ENCODE data around the gene IQSEC1.

GRCh38 chr3:12968541-12968940 is 104.7 kb downstream of the IQSEC1 start:
- TF ChIP-seq REST (IDR thresholded peaks at IDR 0.05; ENCODE audit: insufficient read depth in 1 of 2, low read depth in 2 of 2, low read length in 2 of 2), result no peak
- TF ChIP-seq POLR2AphosphoS5 (IDR thresholded peaks at IDR 0.05; ENCODE audit: low read depth, low read length), result no peak
- TF ChIP-seq TAF1 (IDR thresholded peaks at IDR 0.05; ENCODE audit: borderline replicate concordance, insufficient read depth, low read length), result no peak
- no peak for TF ChIP-seq FOXP2 (optimal IDR thresholded peaks at IDR 0.05; ENCODE audit: borderline replicate concordance, extremely low read depth, extremely low read length, insufficient read depth)
- no peak for TF ChIP-seq SIN3A (IDR thresholded peaks at IDR 0.05; ENCODE audit: borderline replicate concordance, insufficient read depth, low read length)
